ENCODE results near the gene HPS6. TPM values are rescaled to one million over a fixed set of nuclear protein-coding genes. Genes with fewer than 3 reads are reported as not detected.

Gene HPS6
- total RNA-seq, 1 experiment from 2014 or later, result 19.5 TPM

DNA sequence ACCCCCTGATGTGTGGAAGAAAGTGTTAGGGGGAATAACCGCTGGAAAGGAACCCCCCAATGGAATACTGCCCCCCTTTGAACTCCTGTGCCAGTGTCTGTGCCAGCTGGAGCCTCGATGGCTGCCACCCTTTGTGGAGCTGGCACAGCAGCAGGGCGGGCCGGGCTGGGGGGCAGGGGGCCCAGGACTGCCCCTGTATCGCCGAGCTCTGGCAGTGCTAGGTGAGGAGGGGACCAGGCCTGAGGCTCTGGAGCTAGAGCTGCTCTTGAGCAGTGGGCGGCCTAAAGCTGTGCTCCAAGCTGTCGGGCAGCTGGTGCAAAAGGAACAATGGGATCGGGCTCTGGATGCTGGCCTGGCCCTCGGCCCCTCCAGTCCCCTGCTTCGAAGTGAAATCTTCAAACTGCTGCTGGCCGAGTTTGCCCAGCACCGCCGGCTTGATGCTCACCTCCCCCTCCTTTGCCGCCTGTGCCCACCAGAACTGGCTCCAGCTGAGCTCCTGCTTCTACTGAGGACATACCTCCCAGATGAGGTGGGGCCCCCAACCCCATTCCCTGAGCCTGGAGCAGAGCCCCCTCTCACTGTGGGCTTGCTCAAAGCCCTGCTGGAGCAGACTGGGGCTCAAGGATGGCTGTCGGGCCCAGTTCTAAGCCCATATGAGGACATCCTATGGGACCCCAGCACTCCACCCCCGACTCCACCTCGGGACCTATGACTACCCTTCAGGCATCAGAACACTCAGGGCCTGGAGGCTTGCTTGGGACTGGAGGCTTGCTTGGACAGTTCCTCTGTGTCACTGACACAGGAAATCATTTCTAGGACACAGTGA is 2.2 kb downstream of the HPS6 start:
- Mint-ChIP-seq H3K36me3 (ENCODE audit: insufficient read depth, unreplicated experiment) (no peaks in the 10 kb centered on the region), H3K4me3 (ENCODE audit: unreplicated experiment) (peak overlapping the region; percentile 89), H3K4me1 (ENCODE audit: low read depth, unreplicated experiment) (peaks cover 13% of the 10 kb centered on the region), H3K9me3 (ENCODE audit: unreplicated experiment) (no peaks in the 10 kb centered on the region), H3K27me3 (ENCODE audit: insufficient read depth, unreplicated experiment) (no peaks in the 10 kb centered on the region), H3K27ac (ENCODE audit: unreplicated experiment) (no peak overlapping the region)
- ChIA-PET CTCF (interaction anchor here (1.2 kb wide), 1 partner anchor 126 kb away, joined by 4 read pairs; no protein-coding TSS in a partner anchor), POLR2A (interaction anchor here (0.5 kb wide), 1 partner anchor 25 kb away, joined by 3 read pairs; no protein-coding TSS in a partner anchor)
- TF ChIP-seq, protein P1, sequence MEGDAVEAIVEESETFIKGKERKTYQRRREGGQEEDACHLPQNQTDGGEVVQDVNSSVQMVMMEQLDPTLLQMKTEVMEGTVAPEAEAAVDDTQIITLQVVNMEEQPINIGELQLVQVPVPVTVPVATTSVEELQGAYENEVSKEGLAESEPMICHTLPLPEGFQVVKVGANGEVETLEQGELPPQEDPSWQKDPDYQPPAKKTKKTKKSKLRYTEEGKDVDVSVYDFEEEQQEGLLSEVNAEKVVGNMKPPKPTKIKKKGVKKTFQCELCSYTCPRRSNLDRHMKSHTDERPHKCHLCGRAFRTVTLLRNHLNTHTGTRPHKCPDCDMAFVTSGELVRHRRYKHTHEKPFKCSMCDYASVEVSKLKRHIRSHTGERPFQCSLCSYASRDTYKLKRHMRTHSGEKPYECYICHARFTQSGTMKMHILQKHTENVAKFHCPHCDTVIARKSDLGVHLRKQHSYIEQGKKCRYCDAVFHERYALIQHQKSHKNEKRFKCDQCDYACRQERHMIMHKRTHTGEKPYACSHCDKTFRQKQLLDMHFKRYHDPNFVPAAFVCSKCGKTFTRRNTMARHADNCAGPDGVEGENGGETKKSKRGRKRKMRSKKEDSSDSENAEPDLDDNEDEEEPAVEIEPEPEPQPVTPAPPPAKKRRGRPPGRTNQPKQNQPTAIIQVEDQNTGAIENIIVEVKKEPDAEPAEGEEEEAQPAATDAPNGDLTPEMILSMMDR (IDR thresholded peaks at IDR 0.05; ENCODE audit: insufficient read depth in 1 of 2, low read depth in 1 of 2, low read length in 1 of 2, severe bottlenecking in 1 of 2, unreplicated experiment in 1 of 2), result no peak
- peaks cover 1% of the 10 kb centered on the region; the same call in 1 of the 2 replicates for H3K36me3 ChIP-seq (ENCODE audit: control insufficient read depth, insufficient read depth, low read length)
- peaks cover 9% of the 10 kb centered on the region for H3K4me1 ChIP-seq
- TSS peak; percentile 29 for BruUV-seq (replicated peaks)
- no peaks in the 10 kb centered on the region for H3K9me3 ChIP-seq
- H3K4me3 ChIP-seq (ENCODE audit: low read depth, low read length), result no peak overlapping the region
- no peaks in the 10 kb centered on the region for H3K27me3 ChIP-seq (replicated peaks; ENCODE audit: control insufficient read depth, insufficient read depth, low read length)
- intact Hi-C loops (cut with micrococcal nuclease; ENCODE audit: unreplicated experiment), result loop anchor here (5.0 kb wide), 1 partner anchor 65 kb away; the partner anchor contains the start of gene PPRC1
- DNase-seq, result no peak

- H3K27me3 ChIP-seq (replicated peaks; ENCODE audit: control insufficient read depth, insufficient read depth, low read length), result no peaks in the 10 kb centered on the region
- POLR2A ChIA-PET, result no interaction called here
- no peak for DNase-seq
- Mint-ChIP-seq H3K27ac (ENCODE audit: unreplicated experiment) (no peak overlapping the region), H3K27me3 (ENCODE audit: insufficient read depth, unreplicated experiment) (no peaks in the 10 kb centered on the region), H3K4me1 (ENCODE audit: low read depth, unreplicated experiment) (peaks cover 13% of the 10 kb centered on the region), H3K4me3 (ENCODE audit: unreplicated experiment) (no peak overlapping the region), H3K36me3 (ENCODE audit: insufficient read depth, unreplicated experiment) (no peaks in the 10 kb centered on the region), H3K9me3 (ENCODE audit: unreplicated experiment) (no peaks in the 10 kb centered on the region)
- intact Hi-C loops (cut with micrococcal nuclease; ENCODE audit: unreplicated experiment), result loop anchor here (5.0 kb wide), 1 partner anchor 64 kb away; the partner anchor contains the start of gene PPRC1
- peaks cover 9% of the 10 kb centered on the region for H3K4me1 ChIP-seq
- H3K9me3 ChIP-seq, result no peaks in the 10 kb centered on the region
- BruUV-seq (replicated peaks), result no TSS peak
- TF ChIP-seq, protein P1 (IDR thresholded peaks at IDR 0.05; ENCODE audit: insufficient read depth in 1 of 2, low read depth in 1 of 2, low read length in 1 of 2, severe bottlenecking in 1 of 2, unreplicated experiment in 1 of 2), result no peak
- H3K4me3 ChIP-seq (ENCODE audit: low read depth, low read length), result no peak overlapping the region
- CTCF ChIA-PET, result interaction anchor here (1.2 kb wide), 1 partner anchor 58 kb away, joined by 3 read pairs; no protein-coding TSS in a partner anchor
- peaks cover 1% of the 10 kb centered on the region; the same call in 1 of the 2 replicates for H3K36me3 ChIP-seq (ENCODE audit: control insufficient read depth, insufficient read depth, low read length)
These were observed 3.1 kb downstream of the HPS6 start for GRCh38 chr10:102068216-102068615.

DNA sequence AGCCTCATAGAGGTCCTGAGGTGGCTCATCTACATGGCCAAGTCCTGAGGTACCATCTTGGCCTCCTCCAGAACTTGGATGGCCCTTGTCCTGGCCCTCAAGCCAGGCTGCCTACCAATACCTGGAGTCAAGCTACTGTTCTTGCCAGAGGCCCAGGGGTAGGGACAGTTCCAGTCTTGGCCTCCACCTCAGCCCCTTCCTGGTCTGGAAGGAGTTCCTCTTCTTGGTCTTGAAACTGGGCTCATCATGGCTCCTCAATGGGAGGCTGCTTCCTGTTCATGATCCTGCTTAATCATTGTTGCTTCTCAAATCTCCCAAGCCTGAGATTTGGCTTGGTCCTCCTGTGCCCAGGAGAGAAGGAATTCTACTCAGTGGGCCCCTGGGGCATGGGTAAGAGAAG is 3.9 kb downstream of the HPS6 start:
- H3K9me3 Mint-ChIP-seq (ENCODE audit: unreplicated experiment), result no peaks in the 10 kb centered on the region
- no peak for DNase-seq
- H3K4me1 ChIP-seq, result peaks cover 9% of the 10 kb centered on the region
- H3K4me3 ChIP-seq (ENCODE audit: low read depth, low read length), result no peak overlapping the region
- TF ChIP-seq, protein P1 (IDR thresholded peaks at IDR 0.05; ENCODE audit: insufficient read depth in 1 of 2, low read depth in 1 of 2, low read length in 1 of 2, severe bottlenecking in 1 of 2, unreplicated experiment in 1 of 2), result no peak
- H3K4me3 Mint-ChIP-seq (ENCODE audit: unreplicated experiment), result no peak overlapping the region
- ChIA-PET POLR2A (no interaction called here), CTCF (interaction anchor here (1.2 kb wide), 1 partner anchor 59 kb away, joined by 3 read pairs; no protein-coding TSS in a partner anchor)
- H3K27ac Mint-ChIP-seq (ENCODE audit: unreplicated experiment), result no peak overlapping the region
- peaks cover 9% of the 10 kb centered on the region for H3K4me1 Mint-ChIP-seq (ENCODE audit: low read depth, unreplicated experiment)
- no peaks in the 10 kb centered on the region for H3K9me3 ChIP-seq
- no peaks in the 10 kb centered on the region for H3K36me3 Mint-ChIP-seq (ENCODE audit: insufficient read depth, unreplicated experiment)
- peaks cover 1% of the 10 kb centered on the region; the same call in 1 of the 2 replicates for H3K36me3 ChIP-seq (ENCODE audit: control insufficient read depth, insufficient read depth, low read length)
- BruUV-seq (replicated peaks), result no TSS peak
- H3K27me3 ChIP-seq (replicated peaks; ENCODE audit: control insufficient read depth, insufficient read depth, low read length), result no peaks in the 10 kb centered on the region
- H3K27me3 Mint-ChIP-seq (ENCODE audit: insufficient read depth, unreplicated experiment), result no peaks in the 10 kb centered on the region
- intact Hi-C loops (cut with micrococcal nuclease; ENCODE audit: unreplicated experiment), result loop anchor here (5.0 kb wide), 1 partner anchor 63 kb away; the partner anchor contains the start of gene PPRC1

All from Caco-2 (cell line).